GM21390 (cell line): ENCODE data around the gene NEK2.
"Not testable (repeated sequence)": the region's sequence is repeated elsewhere in the genome, so short reads cannot be mapped to it uniquely, and the experiment has no call there.

Source experiments
- ATAC-seq: cut with Tn5 transposase; IDR thresholded peaks from one replicate; pipeline ENCODE4 v1.9.1; 2021; ENCODE audit not compliant: unreplicated experiment

NEK2 gene

GRCh38 chr1:211695135-211695816 lies 19.9 kb upstream of the NEK2 start:
- ATAC-seq, result peak; percentile 47

DNA sequence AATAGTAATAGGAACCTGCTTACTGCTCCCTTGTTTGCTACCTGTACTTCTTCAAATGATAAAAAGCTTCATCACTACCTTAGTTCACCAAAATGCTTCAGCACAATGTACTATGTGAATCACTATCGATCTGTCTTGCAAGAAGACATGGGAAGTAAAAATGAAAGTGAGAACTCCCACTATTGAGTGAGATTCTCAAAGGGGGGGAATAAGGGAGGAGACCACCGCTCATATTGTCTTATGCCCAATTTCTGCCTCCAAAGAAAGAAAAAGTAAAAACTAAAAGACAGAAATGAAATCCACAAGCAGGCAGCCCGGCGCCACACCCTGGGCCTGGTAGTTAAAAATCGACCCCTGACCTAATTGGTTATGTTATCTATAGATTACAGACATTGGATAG lies 18.5 kb upstream of the NEK2 start:
- ATAC-seq, result not testable (repeated sequence)

GRCh38 chr1:211688421-211688820 lies 13.0 kb upstream of the NEK2 start:
- ATAC-seq, result no peak

DNA sequence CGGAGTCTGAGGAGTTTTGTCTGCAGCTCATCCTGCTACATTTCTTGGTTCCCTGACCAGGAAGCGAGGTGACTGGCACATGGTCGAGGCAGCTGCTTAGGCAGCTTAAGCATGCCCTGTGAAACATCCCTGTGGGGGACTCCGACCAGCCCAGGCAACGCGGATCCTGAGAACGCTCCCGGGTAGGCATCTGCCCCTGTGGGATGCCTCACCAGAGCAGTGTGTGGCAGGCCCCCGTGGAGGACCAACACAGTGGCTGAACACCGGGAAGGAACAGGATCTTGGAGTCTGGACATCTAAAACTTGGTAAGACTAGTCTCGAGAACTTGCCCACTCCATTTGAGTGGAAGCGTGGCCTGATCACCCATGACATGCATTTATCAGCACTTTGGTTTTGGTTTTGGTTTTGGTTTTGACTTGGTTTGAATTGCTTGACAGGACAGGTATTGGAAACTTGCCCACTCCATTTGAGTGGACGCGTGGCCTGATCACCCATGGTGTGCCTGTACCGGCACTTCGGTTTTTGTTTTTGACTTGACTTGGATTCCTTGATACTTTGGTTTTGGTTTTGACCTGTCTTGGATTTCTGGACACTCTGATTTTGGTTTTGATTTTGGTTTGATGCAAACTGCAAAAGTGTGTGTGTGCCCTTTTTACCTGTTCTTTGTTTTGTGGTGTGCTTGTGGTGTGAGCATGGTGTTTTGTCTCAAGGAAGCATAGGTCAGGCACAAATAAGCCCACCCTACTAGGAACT lies 12.2 kb upstream of the NEK2 start:
- no peak for ATAC-seq

DNA sequence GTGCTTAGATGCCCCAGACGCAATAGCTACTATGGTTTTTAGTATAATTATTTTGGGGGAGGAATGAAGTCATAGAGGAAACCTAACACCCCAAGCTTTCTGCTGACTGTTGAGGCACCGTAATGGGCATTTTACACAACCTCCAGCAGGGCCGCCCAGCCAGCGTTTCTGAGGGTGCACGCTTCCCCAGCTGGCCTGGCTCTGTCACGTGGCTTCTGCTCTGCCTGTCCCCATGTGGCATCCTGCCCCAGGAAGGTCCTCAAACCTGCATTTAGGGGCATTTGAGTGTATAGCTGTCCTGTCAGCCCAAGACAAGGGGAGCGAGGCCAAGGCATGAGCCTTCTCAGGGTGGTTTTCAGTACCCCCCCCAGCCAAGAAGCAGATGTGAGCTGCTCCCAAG lies 10.4 kb upstream of the NEK2 start:
- ATAC-seq, result no peak

GRCh38 chr1:211684791-211685190 lies 9.4 kb upstream of the NEK2 start:
- no peak for ATAC-seq

DNA sequence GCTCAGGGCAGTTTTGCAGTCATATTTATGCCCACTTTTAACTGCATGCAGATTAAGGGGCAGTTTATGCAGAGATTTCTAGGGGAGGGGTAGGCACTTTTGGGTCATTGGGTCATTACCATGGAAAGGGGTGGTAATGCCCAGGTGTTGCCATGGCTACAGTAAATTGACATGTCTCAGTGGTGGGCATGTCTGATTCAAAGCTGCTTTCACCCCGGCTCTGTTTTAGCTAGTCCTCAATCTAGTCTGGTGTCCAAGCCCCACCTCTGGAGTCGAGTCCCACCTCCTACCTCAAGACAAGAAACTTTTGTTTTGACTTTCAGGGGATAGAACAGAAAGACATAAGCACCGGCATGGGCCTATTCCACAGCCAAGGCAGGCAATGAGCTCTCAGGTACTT lies 8.9 kb upstream of the NEK2 start:
- no peak for ATAC-seq

DNA sequence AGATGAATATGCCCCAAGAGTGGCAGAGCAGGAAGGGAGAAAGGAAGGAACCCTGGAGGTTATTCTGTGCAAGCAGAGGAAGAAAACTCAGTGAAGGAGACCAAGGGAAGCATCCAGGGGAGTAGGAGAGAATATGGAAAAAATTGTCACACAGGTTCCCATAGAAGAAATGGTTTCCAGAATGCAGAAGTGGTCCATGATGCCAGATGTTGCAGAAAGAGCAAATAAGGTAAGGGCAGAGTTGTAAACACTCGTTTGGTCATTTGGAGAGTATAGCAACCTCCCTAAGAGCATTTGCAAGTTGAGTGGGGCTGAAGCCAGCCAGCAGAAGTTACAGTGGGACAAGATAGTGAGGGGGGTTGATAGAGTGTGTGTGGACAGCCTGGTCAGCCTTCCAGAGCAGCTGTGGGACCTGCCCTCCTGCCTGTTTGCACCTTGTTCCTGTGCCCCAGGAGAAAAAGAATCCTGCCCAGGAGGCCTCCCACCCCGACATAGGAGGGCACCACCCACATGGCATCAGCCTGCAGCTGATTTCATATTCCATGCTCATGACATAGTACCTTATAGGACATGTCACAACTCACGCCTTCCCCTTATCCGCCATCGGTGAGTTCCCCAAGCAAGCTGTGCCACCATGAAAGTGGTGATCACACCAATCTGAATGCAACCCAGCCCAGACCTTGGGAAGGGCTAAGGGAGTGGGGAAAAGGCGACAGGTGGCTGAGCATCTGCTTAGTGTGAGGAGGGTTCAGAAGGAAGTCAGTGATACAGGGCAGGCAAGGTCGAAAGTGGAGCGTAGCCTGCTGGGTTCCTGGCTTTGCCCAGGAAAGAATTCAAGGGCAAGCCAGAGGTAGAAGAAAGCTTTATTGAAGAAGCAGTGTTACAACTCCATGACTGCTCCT lies 8.2 kb upstream of the NEK2 start:
- no peak for ATAC-seq

GRCh38 chr1:211682186-211682585 lies 6.8 kb upstream of the NEK2 start:
- ATAC-seq, result not testable (repeated sequence)

DNA sequence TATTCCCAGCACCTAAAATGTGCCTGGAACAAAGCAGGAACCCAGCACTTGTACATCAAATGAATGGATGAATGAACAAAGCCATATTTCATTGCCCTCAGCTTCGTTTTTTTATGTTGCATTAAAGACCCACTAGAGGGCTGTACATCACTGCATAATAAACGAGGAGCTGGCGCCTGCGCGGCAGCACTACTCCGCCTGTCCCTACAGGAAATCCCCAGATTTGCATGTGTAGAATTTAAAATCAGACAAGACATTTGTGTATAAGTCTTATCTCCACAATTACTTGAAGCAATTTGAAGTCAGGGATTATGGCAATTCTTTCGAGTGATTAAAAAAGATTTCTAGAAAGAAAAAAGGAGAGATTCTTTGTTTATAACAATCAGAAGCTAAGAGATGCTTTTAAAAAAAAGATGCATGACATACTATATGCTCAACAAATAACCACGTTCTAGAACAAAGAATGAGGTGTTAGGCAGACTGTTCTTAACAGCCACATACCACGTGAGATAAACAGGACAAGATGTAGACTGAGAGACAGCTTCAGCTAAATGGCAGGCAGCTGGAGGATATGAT lies 5.4 kb upstream of the NEK2 start:
- ATAC-seq, result peak; percentile 86

- ATAC-seq, result no peak
These were observed 2.2 kb upstream of the NEK2 start for GRCh38 chr1:211677659-211678058.

DNA sequence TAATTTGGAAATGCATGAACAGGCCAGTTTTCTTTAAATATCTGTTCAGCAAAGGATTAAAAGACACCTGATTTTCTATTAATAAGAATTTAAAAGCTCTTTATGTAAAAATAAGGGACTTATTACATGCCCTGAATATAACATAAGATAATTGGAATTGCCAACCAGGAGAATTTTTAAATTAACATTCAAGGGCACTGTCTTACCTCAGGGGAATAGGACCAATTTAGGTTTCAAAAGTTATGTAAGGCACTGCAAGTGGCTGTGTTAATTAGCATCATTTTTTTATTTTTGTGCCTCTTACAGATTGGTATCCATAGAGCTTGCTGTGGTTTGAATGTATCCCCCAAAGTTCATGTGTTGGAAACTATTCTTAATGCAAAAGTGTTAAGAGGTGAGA lies 1.3 kb upstream of the NEK2 start:
- ATAC-seq, result no peak

DNA sequence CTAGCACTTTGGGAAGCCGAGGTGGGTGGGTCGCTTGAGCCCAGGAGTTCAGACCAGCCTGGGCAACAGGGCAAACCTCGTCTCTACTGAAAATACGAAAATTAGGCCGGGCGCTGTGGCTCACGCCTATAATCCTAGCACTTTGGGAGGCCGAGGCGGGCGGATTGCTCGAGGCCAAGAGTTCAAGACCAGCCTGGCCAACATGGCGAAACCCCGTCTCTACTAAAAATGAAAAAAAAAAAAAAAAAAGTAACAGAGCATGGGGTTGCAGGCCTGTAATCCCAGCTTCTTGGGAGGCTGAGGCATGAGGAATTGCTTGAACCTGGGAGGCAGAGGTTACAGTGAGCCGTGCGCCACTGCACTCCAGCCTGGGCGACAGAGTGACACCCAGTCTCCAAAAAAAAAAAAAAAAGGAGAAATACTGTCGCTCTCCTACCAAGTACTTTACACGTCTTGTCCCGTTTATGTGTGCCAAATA lies 724 bp upstream of the NEK2 start:
- no peak for ATAC-seq

GRCh38 chr1:211667065-211667617 lies 8.3 kb downstream of the NEK2 start:
- ATAC-seq, result no peak

DNA sequence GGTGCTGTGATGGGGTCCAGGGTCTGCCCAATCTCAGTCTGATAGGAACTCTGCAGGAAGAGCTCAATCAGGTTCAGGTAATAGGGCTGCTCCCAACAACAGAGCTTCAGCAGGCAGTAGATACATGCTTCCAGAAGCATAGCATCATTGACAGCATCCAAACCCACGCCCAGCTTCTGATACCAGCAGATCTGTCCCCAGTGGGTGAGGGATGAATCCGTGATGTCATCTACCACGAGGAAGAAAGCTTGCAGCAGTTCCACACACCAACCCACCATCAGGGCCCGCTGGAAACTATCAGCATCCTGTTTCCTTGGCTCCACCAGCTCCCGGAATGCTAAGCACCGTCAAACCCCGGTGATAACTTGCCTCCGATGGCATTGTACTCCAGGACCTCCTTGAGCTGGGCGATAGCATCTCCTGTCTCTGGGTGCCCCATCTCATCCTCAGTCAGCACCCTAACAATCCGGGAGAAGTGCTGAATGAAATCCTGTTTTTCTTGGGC lies 14.7 kb downstream of the NEK2 start:
- ATAC-seq, result no peak

DNA sequence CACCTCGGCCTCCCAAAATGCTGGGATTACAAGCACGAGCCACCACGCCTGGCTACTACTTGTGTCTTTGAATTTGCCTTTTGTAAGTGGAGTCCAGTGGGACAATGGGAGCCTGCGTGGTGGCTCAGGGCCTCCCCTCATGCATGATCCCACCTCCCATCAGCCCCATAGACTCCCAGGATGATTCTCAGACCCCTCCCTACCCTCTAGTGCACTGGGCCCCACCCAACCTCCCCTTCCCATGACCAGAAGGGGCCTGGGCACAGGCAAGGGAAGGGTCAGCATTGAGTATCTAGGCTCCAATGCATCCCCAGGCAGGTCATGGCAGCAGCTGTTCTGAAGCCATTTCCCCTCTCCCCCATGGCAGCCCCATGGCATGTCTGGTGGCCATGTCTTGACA lies 18.7 kb downstream of the NEK2 start:
- ATAC-seq, result no peak

GRCh38 chr1:211654838-211655787 lies 20.3 kb downstream of the NEK2 start:
- ATAC-seq, result peak; percentile 97

DNA sequence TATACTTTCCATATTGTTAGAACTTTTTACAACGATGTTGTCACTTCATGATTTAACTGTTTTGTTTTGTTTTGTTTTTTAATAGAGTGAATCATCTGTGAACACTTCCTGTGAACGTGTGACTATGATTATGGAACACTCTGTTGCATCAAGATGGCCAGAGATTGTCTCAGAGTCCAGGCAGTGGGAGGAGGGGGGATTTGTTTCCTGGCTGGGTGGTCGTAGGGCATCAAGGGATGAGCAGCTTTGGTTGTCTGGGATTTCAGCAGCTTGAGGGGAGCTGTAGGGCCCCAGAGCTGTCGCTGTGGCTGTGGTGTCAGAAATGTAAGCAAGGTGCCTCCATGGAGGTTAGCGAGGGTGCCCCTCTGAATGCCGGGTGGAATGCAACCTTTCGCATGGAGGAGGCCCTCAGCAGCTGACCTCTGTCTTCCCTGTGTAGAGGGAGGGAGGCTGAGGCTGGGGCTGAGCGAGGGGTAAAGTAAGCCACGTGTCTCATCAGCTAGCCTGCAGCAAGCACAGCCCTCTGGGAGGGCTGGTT lies 21.4 kb downstream of the NEK2 start:
- no peak for ATAC-seq

DNA sequence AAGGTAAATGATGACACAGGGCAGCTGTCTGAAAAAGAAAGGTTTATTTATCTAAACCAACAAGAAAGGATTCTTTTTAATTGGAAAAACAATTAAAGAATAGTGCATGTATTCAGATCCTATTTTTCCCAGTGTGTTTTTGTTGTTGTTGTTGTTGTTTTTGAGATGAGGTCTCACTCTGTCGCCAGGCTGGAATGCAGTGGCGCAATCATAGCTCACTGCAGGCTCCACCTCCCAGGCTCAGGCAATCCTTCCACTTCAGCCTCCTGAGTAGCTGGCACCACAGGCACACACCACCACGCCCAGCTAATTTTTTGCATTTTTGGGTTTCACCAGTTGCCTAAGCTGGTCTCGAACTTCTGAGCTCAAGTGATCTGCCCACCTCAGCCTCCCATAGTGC lies 22.1 kb downstream of the NEK2 start:
- no peak for ATAC-seq
